K562 (cell line): ENCODE measurements around the gene RPS19BP1. TPM values are rescaled to one million over a fixed set of nuclear protein-coding genes. Genes with fewer than 3 reads are reported as not detected.

Source experiments
- ARID4B ChIP-seq: sonication (generic); formaldehyde crosslinking; IDR thresholded peaks from 2 replicates; pipeline ENCODE4 v1.8.0; 2022; ENCODE audit warnings: mild to moderate bottlenecking, missing genetic modification reagents
- ASH1L ChIP-seq: fragments of 450-650 bp; IDR thresholded peaks from 2 replicates; pipeline ENCODE4 v1.6.1; 2018; ENCODE audit warnings: borderline replicate concordance, mild to moderate bottlenecking, low read depth; ENCODE audit not compliant: partially characterized antibody
- BCOR ChIP-seq: fragments of 450-650 bp; IDR thresholded peaks from 2 replicates; pipeline ENCODE4 v1.6.1; 2016
- CREB3L1 ChIP-seq: fragments of 450-650 bp; IDR thresholded peaks from 2 replicates; pipeline ENCODE4 v1.6.1; 2014; ENCODE audit warnings: low read depth, mild to moderate bottlenecking, moderate library complexity, borderline replicate concordance
- ELF4 ChIP-seq: fragments of 450-650 bp; formaldehyde crosslinking; IDR thresholded peaks from 2 replicates; pipeline ENCODE4 v1.4.0; 2022; ENCODE audit warnings: missing genetic modification characterization
- HSF4 ChIP-seq: fragments of 250-450 bp; sonication (Bioruptor Pico); IDR thresholded peaks from 2 replicates; pipeline ENCODE4 v2.1.2; 2022; ENCODE audit warnings: mild to moderate bottlenecking, moderate library complexity, borderline replicate concordance
- MLLT1 ChIP-seq, 2 experiments: fragments of 450-650 bp; IDR thresholded peaks; 2 replicates each; pipeline ENCODE4 v1.6.1; 2016
- NFRKB ChIP-seq: fragments of 450-650 bp; IDR thresholded peaks from 2 replicates; pipeline ENCODE4 v1.6.1; 2016; ENCODE audit warnings: low read depth
- NR2C2 ChIP-seq, 2 experiments: fragments of 200-800 bp in 1 of 2; sonication (Bioruptor generic) in 1 of 2; sonication (generic) in 1 of 2; formaldehyde crosslinking in 1 of 2; IDR thresholded peaks; 2 replicates each; pipeline versions ENCODE4 v1.6.1 to v1.8.0; 2016 to 2022; ENCODE audit warnings: mild to moderate bottlenecking in 1 of 2, missing compliant biosample characterization in 1 of 2, missing genetic modification characterization in 1 of 2, missing genetic modification reagents in 1 of 2
- SMARCE1 ChIP-seq: fragments of 450-650 bp; IDR thresholded peaks from 2 replicates; pipeline ENCODE4 v1.7.1; 2016; ENCODE audit warnings: mild to moderate bottlenecking
- SOX6 ChIP-seq: fragments of 450-650 bp; IDR thresholded peaks from 2 replicates; pipeline ENCODE4 v1.6.1; 2014; ENCODE audit warnings: mild to moderate bottlenecking
- SRSF7 ChIP-seq: fragments of 200-400 bp; formaldehyde crosslinking; optimal IDR thresholded peaks from 2 replicates; pipeline ENCODE3; 2017; ENCODE audit warnings: mild to moderate bottlenecking, low read depth, low read length
- ZBTB17 ChIP-seq: fragments of 450-650 bp; formaldehyde crosslinking; IDR thresholded peaks from 2 replicates; pipeline ENCODE4 v1.4.0; 2020; ENCODE audit warnings: mild to moderate bottlenecking
- ZNF609 ChIP-seq: sonication (generic); formaldehyde crosslinking; IDR thresholded peaks from 2 replicates; pipeline ENCODE4 v1.8.1; 2023; ENCODE audit warnings: missing genetic modification reagents, mild to moderate bottlenecking, borderline replicate concordance
- polyA plus RNA-seq, 8 experiments: library from polyadenylated mRNA; depleted of rRNA in 4 of 8; stranded (reverse) in 5 of 8; unstranded in 3 of 8; fragments of >200 nt; fragmentation: Nextera tagmentation in 2 of 8; fragmentation: Illumina TruSeq in 1 of 8; extraction: Ambion mirVana in 2 of 8; extraction: Trizol in 1 of 8; gene quantifications; 2 replicates each; pipeline versions ENCODE4 v1.2.1 to v1.2.3, GENCODE V29; 2011 to 2014; ENCODE audit warnings: inconsistent platforms in 1 of 8, missing spikeins in 1 of 8
- total RNA-seq, 7 experiments: library from RNA; depleted of rRNA in 6 of 7; stranded (reverse); fragments of >200 nt in 6 of 7; fragmentation: Illumina TruSeq in 2 of 7; extraction: Trizol in 2 of 7; gene quantifications; 2 replicates each; pipeline versions ENCODE4 v1.2.1 to v1.2.3, GENCODE V29; 2011 to 2021; ENCODE audit warnings: low replicate concordance in 1 of 7

RPS19BP1 gene
- total and polyA plus RNA-seq, 9 of the 15 experiments (the other 6 are each of a cell fraction or from before 2014, with no cell fraction given) = 3.0 to 223 (median 84.3) TPM

- TF ChIP-seq ARID4B (CRISPR knock-in tag) (peak; percentile 74; the same call in 1 of the 2 replicates), SOX6 (peak; percentile 29; the same call in 1 of the 2 replicates), BCOR (peak; percentile 39), ELF4 (CRISPR knock-in tag) (no peak), ZNF609 (CRISPR knock-in tag) (no peak), NR2C2 (CRISPR knock-in tag; IDR thresholded peaks at IDR 0.05) (no peak), NR2C2 (tag; IDR thresholded peaks at IDR 0.05) (peak; percentile 92), ASH1L (peak; percentile 49), HSF4 (CRISPR knock-in tag) (no peak), SRSF7 (no peak), ZBTB17 (CRISPR knock-in tag) (peak; percentile 76; the same call in 1 of the 2 replicates), NFRKB (peak; percentile 100), MLLT1 (IDR thresholded peaks at IDR 0.05) (peak; percentile 79 to 93; a peak in 3 of 4 replicates), CREB3L1 (peak; percentile 92; the same call in 1 of the 2 replicates), SMARCE1 (no peak)
These were observed 12.1 kb downstream of the RPS19BP1 start, which contains the start of gene ATF4 (continued) for GRCh38 chr22:39520226-39521105.
